ENCODE results near the gene ZNF576.
"Not testable (repeated sequence)": the region's sequence is repeated elsewhere in the genome, so short reads cannot be mapped to it uniquely, and the experiment has no call there.

Gene ZNF576

GRCh38 chr19:43599635-43600295 is 3.4 kb downstream of the ZNF576 start:
- no peak for DNase-seq (ENCODE audit: low spot score)

DNA sequence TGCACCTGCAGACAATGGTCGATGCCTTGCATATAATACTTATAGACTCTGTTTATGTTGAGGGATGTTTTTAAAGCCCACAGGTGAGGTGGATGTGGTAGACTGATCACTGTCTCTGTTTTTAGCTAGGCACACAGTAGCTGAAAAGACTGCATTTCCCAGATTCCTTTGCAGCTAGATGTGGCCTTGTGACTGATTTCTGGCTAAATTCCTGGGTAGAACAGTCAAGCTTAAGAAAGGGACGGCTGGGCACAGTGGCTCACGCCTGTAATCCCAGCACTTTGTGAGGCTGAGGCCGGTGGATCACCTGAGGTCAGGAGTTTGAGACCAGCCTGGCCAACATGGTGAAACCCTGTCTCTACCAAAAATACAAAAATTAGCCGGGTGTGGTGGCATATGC is 3.9 kb downstream of the ZNF576 start:
- not testable (repeated sequence) for DNase-seq (ENCODE audit: low spot score)

DNA sequence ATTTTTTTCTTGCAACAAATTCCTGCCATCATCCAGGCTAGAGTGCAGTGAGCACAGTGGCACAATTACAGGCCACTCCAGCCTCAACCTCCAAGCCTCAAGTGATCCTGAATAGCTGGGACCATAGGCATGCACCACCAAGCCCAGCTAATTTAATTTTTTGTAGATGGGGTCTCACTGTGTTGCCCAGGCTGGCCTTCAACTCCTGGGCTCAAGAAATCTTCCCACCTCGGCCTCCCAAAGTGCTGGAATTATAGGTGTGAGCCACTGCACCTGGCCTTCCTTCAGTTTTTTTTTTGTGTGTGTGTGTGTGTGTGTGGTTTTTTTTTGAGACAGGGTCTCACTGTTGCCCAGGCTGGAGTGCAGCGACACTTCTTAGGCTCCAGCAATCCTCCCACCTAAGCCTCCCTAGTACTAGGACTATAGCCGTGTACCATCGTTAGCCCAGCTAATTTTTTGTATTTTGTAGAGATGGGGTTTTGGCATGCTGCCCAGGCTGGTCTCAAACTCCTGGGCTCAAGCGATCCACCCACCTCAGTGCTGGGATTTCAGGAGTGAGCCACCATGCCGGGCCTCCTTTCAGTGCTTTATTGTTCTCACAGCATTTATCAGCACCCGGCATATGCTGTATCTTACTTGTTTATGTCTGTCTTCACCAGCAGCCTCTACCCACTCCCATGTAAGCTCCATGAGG is 9.6 kb downstream of the ZNF576 start:
- no peak for DNase-seq (ENCODE audit: low spot score)

- DNase-seq (ENCODE audit: low spot score), result no peak
Measured at GRCh38 chr19:43606569-43607229, 10.3 kb downstream of the ZNF576 start.

DNA sequence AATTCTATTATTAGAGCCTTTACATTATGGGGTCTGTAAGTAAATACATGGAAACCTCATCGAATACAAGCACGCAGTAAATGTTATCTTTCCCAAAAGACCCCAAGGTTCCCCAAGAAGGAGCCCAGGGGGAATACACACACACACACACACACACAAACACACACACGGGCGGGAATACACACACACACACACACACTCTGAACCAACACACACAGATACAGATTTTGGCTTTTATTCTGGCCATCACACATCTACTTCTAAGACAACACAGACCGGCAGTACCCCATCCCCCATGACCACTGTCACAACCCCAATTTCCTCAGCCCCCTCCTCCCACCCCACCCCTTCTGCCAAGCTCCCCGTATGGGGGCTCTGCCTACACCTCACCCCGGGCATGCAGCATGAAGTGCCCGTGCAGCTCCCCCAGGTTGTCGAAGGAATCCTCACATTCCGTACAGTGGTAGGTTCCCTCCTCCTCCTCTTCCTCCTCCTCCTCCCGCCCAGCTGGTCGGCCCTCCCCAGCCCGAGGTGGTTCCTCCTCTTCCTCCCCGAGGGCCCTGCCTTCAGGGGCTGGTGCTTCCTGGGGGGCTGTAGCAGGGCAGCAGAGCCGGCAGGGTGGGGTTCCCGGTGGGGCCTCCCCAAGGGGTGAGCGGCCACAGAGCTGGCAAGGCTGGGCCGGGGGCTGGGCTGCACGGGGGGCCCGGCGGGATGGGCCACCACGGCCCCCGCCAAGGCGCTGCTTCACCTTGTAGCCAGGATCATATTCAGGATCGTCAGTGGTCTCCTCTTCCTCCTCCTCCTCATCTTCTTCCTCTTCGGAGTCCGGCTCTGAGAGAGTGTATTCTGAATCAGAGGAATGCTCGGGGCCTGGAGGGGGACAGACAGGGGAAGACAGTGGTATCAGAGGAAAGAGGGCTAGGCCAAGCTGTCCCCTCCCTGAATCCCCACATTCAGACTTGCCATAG is 11.1 kb downstream of the ZNF576 start:
- no peak for DNase-seq (ENCODE audit: low spot score)

DNA sequence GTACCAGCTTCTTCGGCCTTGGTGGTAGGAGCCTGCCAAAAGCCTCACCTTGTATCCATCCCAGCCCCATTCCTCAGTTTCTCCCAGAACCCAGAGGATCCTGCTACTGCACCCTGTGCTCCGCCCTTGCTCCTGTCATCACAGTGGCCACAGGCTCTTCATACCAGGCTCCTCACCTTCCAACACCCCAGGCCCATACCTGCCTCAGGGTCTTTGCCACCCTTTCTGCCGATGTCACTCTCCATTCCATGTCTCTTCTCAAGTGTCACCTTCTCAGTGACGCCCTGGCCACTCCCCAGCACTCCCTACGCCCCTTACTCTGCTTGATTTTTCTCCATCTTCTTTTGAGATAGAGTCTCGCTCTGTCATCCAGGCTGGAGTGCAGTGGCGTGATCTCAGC is 13.5 kb downstream of the ZNF576 start:
- no peak for DNase-seq (ENCODE audit: low spot score)

- DNase-seq (ENCODE audit: low spot score), result no peak
Measured at GRCh38 chr19:43610493-43610892, 14.1 kb downstream of the ZNF576 start.

- DNase-seq (ENCODE audit: low spot score), result no peak
Measured at GRCh38 chr19:43611788-43612187, 15.4 kb downstream of the ZNF576 start, which contains the start of gene SRRM5. TSS of gene SRRM5 (plus strand) at chr19:43612088. CDS start at chr19:43612122, 34 bp downstream.

GRCh38 chr19:43612374-43612773 is 16.0 kb downstream of the ZNF576 start:
- DNase-seq (ENCODE audit: low spot score), result no peak

GRCh38 chr19:43616306-43616705 is 19.9 kb downstream of the ZNF576 start:
- DNase-seq (ENCODE audit: low spot score), result no peak

DNA sequence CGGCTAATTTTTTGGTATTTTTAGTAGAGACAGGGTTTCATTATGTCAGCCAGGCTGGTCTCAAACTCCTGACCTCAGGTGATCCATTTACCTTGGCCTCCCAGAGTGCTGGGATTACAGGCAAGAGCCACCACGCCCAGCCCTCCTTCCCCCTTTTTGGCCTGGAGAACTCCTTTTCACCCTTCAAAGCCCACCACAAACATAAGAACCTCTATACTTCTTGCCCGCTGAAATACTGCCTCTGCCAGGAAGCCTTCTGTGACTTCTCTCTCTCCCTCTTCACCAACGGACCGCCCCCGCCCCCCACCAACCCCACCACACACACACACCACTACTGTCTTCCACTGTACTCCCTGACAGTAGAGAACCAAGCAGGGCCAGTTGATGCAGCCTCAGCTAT is 20.6 kb downstream of the ZNF576 start:
- no peak for DNase-seq (ENCODE audit: low spot score)

- DNase-seq (ENCODE audit: low spot score), result peak; percentile 77
Measured at GRCh38 chr19:43618921-43619261, 22.5 kb downstream of the ZNF576 start.

GRCh38 chr19:43619262-43620060 is 23.1 kb downstream of the ZNF576 start, which contains the start of gene ZNF428:
TSS of gene ZNF428 (minus strand) at chr19:43619629. CDS start at chr19:43614304, 5,325 bp downstream.
- DNase-seq (ENCODE audit: low spot score), result peak; percentile 94

GRCh38 chr19:43620061-43621001 is 23.9 kb downstream of the ZNF576 start:
- DNase-seq (ENCODE audit: low spot score), result no peak

GRCh38 chr19:43622070-43622469 is 25.7 kb downstream of the ZNF576 start:
- DNase-seq (ENCODE audit: low spot score), result no peak

DNA sequence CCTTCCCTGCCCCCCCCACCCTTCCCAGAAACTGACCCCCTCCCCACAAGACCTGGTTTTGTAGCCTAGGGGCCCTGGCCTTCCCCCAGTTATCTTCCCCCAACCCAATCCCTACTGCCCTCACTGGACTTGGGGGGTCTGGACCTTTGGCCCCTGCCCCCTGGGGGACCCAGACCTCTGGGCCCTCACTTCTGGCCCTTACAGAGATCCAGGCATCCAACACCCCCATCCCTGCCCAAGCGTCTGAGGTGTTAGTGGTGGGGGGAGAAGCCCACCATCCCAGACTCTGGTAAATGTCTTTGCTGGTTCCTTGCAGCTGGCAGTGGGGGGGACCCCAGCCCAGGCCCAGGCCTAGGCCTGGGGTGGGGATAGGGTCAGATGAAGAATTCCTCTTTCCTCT is 26.6 kb downstream of the ZNF576 start:
- no peak for DNase-seq (ENCODE audit: low spot score)

- DNase-seq (ENCODE audit: low spot score), result peak; percentile 92
Measured at GRCh38 chr19:43623889-43624670, 27.7 kb downstream of the ZNF576 start.

DNA sequence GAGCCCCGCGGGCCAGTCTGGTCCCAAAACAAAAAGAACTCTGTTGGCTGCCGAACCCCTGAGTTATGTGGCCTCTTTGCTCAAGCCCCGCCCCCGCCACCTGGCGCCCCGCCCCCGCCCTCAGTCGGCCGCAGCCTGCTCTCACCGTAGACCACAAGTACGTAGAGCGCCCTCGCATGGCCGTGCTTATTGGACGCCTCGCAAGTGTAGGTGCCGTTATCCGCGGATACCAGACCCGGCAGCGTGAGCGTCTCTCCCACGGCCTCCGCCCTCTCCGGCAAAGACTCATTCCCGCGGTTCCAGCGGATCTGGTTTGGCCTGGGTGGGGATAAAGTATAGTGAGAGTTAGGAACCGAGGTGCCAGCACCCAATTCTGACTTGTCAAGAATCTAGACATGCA is 28.5 kb downstream of the ZNF576 start:
- peak; percentile 92 for DNase-seq (ENCODE audit: low spot score)

DNA sequence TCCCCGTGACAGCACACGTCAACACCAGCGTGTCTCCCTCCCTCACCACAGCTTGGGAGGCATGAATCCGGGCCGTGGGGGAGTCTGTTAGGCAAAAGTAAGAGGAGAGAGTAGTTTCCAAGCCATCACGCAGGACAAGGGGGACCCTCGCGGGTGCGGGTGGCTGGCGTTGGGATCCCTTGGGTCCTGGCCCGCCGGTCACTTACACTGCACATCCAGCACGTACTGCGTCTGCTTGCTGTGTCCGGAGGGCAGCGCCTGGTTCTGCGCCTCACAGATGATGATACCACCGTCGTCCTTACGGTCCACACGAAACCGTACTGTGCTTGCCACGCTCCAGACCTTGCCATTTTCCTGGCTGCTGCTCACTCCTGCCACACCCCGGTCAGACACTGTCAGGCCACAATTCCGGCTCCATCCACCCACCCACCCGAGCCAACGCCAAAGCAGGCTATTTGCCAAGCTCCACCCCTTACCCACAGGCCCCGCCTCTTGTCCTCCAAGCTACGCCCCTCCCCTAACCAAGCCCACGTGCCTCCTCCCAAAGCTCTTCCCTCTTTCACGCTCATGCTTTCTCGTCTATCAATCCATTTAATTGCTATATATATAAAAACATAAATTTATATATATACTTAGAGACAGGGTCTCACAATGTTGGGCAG is 29.7 kb downstream of the ZNF576 start:
- DNase-seq (ENCODE audit: low spot score), result peak; percentile 67

Measured in SW480 (cell line).